ENCODE measurements around the gene CTIF.

GRCh38 chr18:48858676-48859075 lies 319.8 kb downstream of the CTIF start:
- TF ChIP-seq CTCF (IDR thresholded peaks at IDR 0.05): no peak
- TF ChIP-seq POLR2AphosphoS5 (IDR thresholded peaks at IDR 0.05): no peak
- TF ChIP-seq EP300 (IDR thresholded peaks at IDR 0.05; ENCODE audit: low read depth): no peak

All from transverse colon (tissue), 4 donors.